ENCODE measurements around the gene FBXL4. TPM values are rescaled to one million over a fixed set of nuclear protein-coding genes. Genes with fewer than 3 reads are reported as not detected.

FBXL4 gene
- total and polyA plus RNA-seq, 10 of the 15 experiments (the other 5 are each of a cell fraction or from before 2014, with no cell fraction given), result 2.9 to 16.9 (median 7.2) TPM

DNA sequence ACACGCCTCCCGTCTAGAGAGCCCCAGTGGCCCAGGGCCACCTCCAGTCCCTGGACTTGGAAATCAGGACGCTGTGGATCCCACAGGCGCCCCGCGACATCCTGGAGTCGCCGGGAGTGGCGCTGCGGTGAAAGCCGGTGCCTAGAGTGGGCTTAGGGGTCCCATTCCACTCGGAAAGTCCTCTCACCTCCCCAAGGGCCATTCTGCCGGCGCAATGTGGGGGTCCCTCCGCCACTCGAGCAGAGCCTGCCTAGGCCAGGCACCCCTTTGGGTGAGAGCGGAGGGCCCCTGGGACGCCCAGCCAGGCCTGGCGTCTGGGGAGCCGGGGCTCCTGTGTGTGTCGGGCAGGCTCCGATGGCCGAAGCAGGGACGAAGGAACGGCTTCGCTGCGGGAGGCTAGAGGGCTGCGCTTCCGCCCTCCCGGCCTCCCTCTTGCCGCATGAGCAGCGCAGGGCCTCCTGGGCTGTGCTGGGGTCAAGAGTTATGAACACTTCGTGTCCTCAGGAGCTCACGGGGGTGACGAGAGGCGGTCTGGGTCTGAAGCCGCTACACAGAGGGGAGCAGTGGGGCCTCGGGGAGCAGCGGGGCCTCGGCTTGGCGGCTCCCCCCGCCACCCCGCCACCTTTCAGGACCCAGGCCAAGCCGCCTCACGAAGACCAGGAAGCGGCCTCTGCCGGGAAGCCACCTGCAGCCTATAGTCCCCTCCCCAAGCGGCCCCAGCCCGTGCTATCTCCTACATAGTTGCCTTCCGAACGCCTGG, 99.8 kb downstream of the FBXL4 start (continued):
- TF ChIP-seq, protein P1, sequence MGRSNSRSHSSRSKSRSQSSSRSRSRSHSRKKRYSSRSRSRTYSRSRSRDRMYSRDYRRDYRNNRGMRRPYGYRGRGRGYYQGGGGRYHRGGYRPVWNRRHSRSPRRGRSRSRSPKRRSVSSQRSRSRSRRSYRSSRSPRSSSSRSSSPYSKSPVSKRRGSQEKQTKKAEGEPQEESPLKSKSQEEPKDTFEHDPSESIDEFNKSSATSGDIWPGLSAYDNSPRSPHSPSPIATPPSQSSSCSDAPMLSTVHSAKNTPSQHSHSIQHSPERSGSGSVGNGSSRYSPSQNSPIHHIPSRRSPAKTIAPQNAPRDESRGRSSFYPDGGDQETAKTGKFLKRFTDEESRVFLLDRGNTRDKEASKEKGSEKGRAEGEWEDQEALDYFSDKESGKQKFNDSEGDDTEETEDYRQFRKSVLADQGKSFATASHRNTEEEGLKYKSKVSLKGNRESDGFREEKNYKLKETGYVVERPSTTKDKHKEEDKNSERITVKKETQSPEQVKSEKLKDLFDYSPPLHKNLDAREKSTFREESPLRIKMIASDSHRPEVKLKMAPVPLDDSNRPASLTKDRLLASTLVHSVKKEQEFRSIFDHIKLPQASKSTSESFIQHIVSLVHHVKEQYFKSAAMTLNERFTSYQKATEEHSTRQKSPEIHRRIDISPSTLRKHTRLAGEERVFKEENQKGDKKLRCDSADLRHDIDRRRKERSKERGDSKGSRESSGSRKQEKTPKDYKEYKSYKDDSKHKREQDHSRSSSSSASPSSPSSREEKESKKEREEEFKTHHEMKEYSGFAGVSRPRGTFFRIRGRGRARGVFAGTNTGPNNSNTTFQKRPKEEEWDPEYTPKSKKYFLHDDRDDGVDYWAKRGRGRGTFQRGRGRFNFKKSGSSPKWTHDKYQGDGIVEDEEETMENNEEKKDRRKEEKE (IDR thresholded peaks at IDR 0.05), result no peak

DNA sequence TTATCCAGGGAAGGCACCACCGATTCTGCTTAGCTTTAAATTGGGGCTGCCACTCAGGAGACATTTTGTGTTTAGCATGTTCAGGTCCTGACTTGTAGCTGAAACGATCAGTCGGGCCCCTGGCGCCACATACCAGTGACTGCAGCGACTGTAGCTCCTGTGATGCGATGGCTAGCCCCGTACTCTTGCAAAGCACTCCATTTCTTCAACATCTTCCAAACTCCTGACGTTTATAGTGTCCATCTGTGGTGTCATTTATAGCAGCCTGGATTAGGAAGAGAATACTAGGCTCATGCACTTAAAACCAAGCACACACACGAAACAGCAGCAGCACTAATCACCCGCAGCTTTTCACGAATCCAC, 100.3 kb downstream of the FBXL4 start:
- intact Hi-C loops (cut with micrococcal nuclease; ENCODE audit: unreplicated experiment), result loop anchor here (2.0 to 10.0 kb wide), 5 partner anchors 79 to 1351 kb away; no protein-coding TSS in a partner anchor
- ChIA-PET CTCF (no interaction called here), RAD21 (ENCODE audit: unreplicated experiment) (no interaction called here), POLR2A (no interaction called here), SMC1A (ENCODE audit: uncharacterized antibody, unreplicated experiment) (no interaction called here)
- no peaks in the 10 kb centered on the region for H3K79me2 ChIP-seq (ENCODE audit: control insufficient read depth, insufficient read depth, low read length)
- in situ Hi-C loops (cut with MboI), result loop anchor here (5.0 kb wide), 1 partner anchor 1350 kb away; no protein-coding TSS in a partner anchor
- peaks cover 8 to 28% of the 10 kb centered on the region in 2 experiments for H3K27me3 ChIP-seq (replicated peaks in 1 of 2; ENCODE audit: control insufficient read depth in 2 of 2, insufficient read depth in 2 of 2, low read length in 1 of 2)
- H3K9ac ChIP-seq (ENCODE audit: control insufficient read depth, insufficient read depth, low read length), result no peak overlapping the region
- 57% methylated on average over 11 of the region's 11 CpGs for WGBS (ENCODE audit: insufficient coverage, insufficient replicate concordance, low lambda C conversion rate, missing lambda C conversion rate)
- BruUV-seq (replicated peaks), result no TSS peak
- H4K20me1 ChIP-seq (ENCODE audit: control insufficient read depth, insufficient read depth), result no peaks in the 10 kb centered on the region
- no peak overlapping the region for H3K27ac ChIP-seq (ENCODE audit: control insufficient read depth, insufficient read depth)
- DNase-seq (ENCODE audit: low read depth, low spot score) (no peak), ATAC-seq (no peak), FAIRE-seq (no peak)
- H3K36me3 ChIP-seq (ENCODE audit: control insufficient read depth in 2 of 2, insufficient read depth in 2 of 2, low read length in 1 of 2), result no peaks in the 10 kb centered on the region
- H2AFZ ChIP-seq (ENCODE audit: control insufficient read depth, low read depth, low read length), result no peak overlapping the region
- H3K4me3 ChIP-seq, result no peak overlapping the region
- no peaks in the 10 kb centered on the region for H3K9me3 ChIP-seq (replicated peaks; ENCODE audit: control insufficient read depth, insufficient read depth, low read length)
- no peaks in the 10 kb centered on the region for H3K4me1 ChIP-seq (ENCODE audit: control insufficient read depth, insufficient read depth, low read length)
- no peak overlapping the region for H3K4me2 ChIP-seq (ENCODE audit: control insufficient read depth, insufficient read depth)
- TF ChIP-seq ATF7 (IDR thresholded peaks at IDR 0.05; ENCODE audit: low read depth) (no peak), SIN3A (IDR thresholded peaks at IDR 0.05; ENCODE audit: low read depth, low read length) (no peak), IRF4 (IDR thresholded peaks at IDR 0.05; ENCODE audit: low read depth, low read length) (no peak), SREBF2 (IDR thresholded peaks at IDR 0.05; ENCODE audit: low read length) (no peak), ASH2L (IDR thresholded peaks at IDR 0.05; ENCODE audit: borderline replicate concordance, low read depth) (no peak), ZNF24 (IDR thresholded peaks at IDR 0.05) (no peak), POU2F2 (IDR thresholded peaks at IDR 0.05; ENCODE audit: borderline replicate concordance, low read depth, low read length) (no peak)
- TF ChIP-seq, protein P2, sequence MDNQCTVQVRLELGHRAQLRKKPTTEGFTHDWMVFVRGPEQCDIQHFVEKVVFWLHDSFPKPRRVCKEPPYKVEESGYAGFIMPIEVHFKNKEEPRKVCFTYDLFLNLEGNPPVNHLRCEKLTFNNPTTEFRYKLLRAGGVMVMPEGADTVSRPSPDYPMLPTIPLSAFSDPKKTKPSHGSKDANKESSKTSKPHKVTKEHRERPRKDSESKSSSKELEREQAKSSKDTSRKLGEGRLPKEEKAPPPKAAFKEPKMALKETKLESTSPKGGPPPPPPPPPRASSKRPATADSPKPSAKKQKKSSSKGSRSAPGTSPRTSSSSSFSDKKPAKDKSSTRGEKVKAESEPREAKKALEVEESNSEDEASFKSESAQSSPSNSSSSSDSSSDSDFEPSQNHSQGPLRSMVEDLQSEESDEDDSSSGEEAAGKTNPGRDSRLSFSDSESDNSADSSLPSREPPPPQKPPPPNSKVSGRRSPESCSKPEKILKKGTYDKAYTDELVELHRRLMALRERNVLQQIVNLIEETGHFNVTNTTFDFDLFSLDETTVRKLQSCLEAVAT (IDR thresholded peaks at IDR 0.05), result no peak
